IPS-20b (cell line): ENCODE data around the gene ADAMTS16.

ENCODE experiments used
- H3K27ac ChIP-seq: one replicate; pipeline ENCODE4 v1.5.1; 2013; ENCODE audit warnings: low read length
- H3K27me3 ChIP-seq: 2 replicates; pipeline ENCODE4 v1.6.1; 2013; ENCODE audit warnings: mild to moderate bottlenecking, low read length, inconsistent platforms; ENCODE audit not compliant: insufficient read depth
- H3K36me3 ChIP-seq: 2 replicates; pipeline ENCODE4 v1.6.1; 2013; ENCODE audit warnings: low read depth, mild to moderate bottlenecking, inconsistent platforms, low read length, moderate library complexity; ENCODE audit not compliant: insufficient read depth
- H3K4me1 ChIP-seq: 2 replicates; pipeline ENCODE4 v1.6.1; 2013; ENCODE audit warnings: mild to moderate bottlenecking, control low read depth, inconsistent platforms, low read length, moderate library complexity; ENCODE audit not compliant: insufficient read depth
- H3K4me3 ChIP-seq: 2 replicates; pipeline ENCODE4 v1.5.1; 2013; ENCODE audit warnings: mild to moderate bottlenecking, low read length, inconsistent platforms
- H3K9ac ChIP-seq: 2 replicates; pipeline ENCODE4 v1.6.1; 2013; ENCODE audit warnings: low read depth, mild to moderate bottlenecking, inconsistent platforms, low read length, moderate library complexity
- H3K9me3 ChIP-seq: 2 replicates; pipeline ENCODE4 v1.6.1; 2013; ENCODE audit warnings: mild to moderate bottlenecking, low read depth, low read length, inconsistent platforms; ENCODE audit not compliant: insufficient read depth

The ADAMTS16 gene, protein sequence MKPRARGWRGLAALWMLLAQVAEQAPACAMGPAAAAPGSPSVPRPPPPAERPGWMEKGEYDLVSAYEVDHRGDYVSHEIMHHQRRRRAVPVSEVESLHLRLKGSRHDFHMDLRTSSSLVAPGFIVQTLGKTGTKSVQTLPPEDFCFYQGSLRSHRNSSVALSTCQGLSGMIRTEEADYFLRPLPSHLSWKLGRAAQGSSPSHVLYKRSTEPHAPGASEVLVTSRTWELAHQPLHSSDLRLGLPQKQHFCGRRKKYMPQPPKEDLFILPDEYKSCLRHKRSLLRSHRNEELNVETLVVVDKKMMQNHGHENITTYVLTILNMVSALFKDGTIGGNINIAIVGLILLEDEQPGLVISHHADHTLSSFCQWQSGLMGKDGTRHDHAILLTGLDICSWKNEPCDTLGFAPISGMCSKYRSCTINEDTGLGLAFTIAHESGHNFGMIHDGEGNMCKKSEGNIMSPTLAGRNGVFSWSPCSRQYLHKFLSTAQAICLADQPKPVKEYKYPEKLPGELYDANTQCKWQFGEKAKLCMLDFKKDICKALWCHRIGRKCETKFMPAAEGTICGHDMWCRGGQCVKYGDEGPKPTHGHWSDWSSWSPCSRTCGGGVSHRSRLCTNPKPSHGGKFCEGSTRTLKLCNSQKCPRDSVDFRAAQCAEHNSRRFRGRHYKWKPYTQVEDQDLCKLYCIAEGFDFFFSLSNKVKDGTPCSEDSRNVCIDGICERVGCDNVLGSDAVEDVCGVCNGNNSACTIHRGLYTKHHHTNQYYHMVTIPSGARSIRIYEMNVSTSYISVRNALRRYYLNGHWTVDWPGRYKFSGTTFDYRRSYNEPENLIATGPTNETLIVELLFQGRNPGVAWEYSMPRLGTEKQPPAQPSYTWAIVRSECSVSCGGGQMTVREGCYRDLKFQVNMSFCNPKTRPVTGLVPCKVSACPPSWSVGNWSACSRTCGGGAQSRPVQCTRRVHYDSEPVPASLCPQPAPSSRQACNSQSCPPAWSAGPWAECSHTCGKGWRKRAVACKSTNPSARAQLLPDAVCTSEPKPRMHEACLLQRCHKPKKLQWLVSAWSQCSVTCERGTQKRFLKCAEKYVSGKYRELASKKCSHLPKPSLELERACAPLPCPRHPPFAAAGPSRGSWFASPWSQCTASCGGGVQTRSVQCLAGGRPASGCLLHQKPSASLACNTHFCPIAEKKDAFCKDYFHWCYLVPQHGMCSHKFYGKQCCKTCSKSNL

DNA sequence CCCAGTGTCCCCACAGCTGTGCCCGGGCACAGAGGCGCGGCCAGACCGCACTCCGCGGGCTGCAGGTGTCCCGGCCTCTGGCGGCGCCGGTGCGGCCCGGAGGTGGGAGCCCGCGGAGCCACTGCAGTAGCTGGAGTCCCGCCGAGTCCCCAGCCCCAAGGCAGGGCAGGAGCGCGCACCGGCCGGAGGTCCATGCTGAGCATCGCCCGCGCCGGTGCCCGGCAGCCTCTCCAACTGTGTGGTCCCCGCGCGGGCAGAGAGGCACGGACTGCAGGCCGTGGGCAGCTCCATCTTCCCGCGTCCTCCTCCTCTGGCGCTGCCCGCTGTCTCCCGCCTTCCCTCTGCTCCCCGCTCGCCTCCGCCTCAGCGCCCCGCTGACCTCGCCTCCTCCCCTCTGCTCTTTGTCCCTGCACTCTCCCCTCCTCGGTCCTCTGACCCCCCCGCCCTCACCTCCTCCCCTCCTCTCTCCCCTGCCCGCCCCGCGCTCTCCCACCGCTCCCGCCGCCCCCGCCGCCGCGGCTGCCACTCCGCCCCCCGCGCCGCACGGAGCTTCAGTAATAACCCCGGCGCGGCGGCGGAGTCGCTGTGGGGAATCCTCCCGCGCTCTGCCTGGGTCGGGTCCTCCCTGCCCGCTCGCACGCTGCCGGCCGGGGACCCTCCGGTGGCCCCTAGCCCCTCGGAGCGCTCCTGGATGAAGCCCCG, at the start of gene ADAMTS16:
Gene ADAMTS16, plus strand, starts transcription at position 554 of the 702 bp plus-strand sequence. Its CDS starts 138 bp downstream, at position 692.
- Histone ChIP-seq H3K4me1 (peaks cover 4% of the 10 kb centered on the region; the same call in 1 of the 2 replicates), H3K9me3 (no peaks in the 10 kb centered on the region), H3K4me3 (peak within 1 kb of the TSS; percentile 86), H3K36me3 (peaks cover 3% of the 10 kb centered on the region; the same call in 1 of the 2 replicates), H3K27me3 (peaks cover 25% of the 10 kb centered on the region), H3K9ac (peak within 1 kb of the TSS; percentile 74), H3K27ac (no peak within 1 kb of the TSS)

DNA sequence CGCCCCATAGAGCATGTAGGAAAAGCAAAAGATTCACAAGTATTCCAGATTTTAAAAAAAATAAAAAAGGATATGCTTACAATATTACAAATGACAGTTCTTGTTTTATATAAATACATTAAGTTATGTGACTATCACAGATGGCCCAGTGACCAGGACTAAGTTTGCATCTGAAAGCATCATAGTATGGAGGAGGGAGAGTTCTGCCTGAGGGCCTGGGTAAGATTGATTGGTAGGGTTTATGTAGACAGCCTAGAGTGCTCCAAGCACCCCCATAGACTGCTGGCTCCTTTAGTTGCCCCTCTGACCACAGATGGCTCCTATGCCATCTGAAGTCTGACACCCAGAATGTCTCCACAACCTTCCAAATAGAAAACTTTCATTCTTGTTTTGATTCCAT, 48.0 kb upstream of the ADAMTS16 start:
- Histone ChIP-seq H3K27me3 (no peaks in the 10 kb centered on the region), H3K4me3 (no peak overlapping the region), H3K27ac (no peak overlapping the region)

GRCh38 chr5:5100635-5101034, 39.5 kb upstream of the ADAMTS16 start:
- no peaks in the 10 kb centered on the region for H3K9me3 ChIP-seq
- no peaks in the 10 kb centered on the region for H3K36me3 ChIP-seq
- no peak overlapping the region for H3K9ac ChIP-seq
- no peak overlapping the region for H3K27ac ChIP-seq
- no peaks in the 10 kb centered on the region for H3K4me1 ChIP-seq
- H3K27me3 ChIP-seq = no peaks in the 10 kb centered on the region
- no peak overlapping the region for H3K4me3 ChIP-seq

More for the DNA sequence above, 48.0 kb upstream of the ADAMTS16 start:
- no peaks in the 10 kb centered on the region for H3K9me3 ChIP-seq
- H3K9ac ChIP-seq = no peak overlapping the region
- no peaks in the 10 kb centered on the region for H3K36me3 ChIP-seq
- peaks cover 5% of the 10 kb centered on the region; the same call in 1 of the 2 replicates for H3K4me1 ChIP-seq

DNA sequence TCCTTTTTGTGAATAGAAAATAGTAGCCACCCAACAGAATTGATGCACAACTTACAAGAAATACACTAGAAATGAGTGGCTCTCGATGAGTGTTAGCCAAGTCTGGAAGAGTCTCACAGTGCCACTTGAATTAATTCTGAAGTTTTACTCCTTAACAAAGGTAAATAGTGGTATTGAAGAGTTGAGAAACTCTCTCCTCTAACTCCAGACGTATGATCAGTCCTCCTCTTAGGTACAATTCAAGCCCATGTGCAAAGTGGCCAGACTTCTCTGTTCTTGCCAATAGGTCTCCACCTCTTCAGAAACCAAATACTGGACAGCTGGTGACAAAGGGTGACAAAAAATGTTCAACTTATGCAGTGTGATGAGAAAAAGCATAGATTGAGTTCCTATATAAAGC, 38.5 kb upstream of the ADAMTS16 start:
- no peaks in the 10 kb centered on the region for H3K36me3 ChIP-seq
- no peak overlapping the region for H3K9ac ChIP-seq
- H3K4me3 ChIP-seq = no peak overlapping the region
- no peaks in the 10 kb centered on the region for H3K4me1 ChIP-seq
- no peak overlapping the region for H3K27ac ChIP-seq
- H3K27me3 ChIP-seq = no peaks in the 10 kb centered on the region
- no peaks in the 10 kb centered on the region for H3K9me3 ChIP-seq

- H3K27ac ChIP-seq = no peak overlapping the region
- no peak overlapping the region for H3K9ac ChIP-seq
- H3K4me3 ChIP-seq = no peak overlapping the region
- H3K9me3 ChIP-seq = no peaks in the 10 kb centered on the region
- H3K4me1 ChIP-seq = no peaks in the 10 kb centered on the region
- no peaks in the 10 kb centered on the region for H3K36me3 ChIP-seq
- no peaks in the 10 kb centered on the region for H3K27me3 ChIP-seq
These were observed 36.9 kb upstream of the ADAMTS16 start for GRCh38 chr5:5103245-5103644.

DNA sequence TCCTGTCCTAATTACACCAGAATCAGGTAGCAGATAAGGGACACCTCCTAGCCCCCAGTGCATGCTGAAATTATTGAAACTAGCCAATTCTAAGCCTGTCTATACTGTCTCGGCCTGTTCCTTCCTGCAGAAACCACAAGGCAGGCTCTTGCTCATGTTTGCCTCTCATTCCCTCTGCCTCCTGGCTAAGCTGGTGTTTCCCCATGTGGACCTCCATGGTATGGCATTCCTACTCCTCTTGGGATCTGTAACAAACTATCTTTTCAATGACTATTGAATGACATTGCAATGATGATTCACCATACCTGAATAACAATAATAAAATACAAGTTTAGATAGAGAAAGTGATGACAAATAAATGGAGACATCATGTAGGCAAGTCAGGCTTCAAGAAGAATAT, 35.6 kb upstream of the ADAMTS16 start:
- no peaks in the 10 kb centered on the region for H3K27me3 ChIP-seq
- H3K4me3 ChIP-seq = no peak overlapping the region
- H3K36me3 ChIP-seq = no peaks in the 10 kb centered on the region
- H3K27ac ChIP-seq = no peak overlapping the region
- H3K9ac ChIP-seq = no peak overlapping the region
- no peaks in the 10 kb centered on the region for H3K9me3 ChIP-seq
- H3K4me1 ChIP-seq = no peaks in the 10 kb centered on the region

DNA sequence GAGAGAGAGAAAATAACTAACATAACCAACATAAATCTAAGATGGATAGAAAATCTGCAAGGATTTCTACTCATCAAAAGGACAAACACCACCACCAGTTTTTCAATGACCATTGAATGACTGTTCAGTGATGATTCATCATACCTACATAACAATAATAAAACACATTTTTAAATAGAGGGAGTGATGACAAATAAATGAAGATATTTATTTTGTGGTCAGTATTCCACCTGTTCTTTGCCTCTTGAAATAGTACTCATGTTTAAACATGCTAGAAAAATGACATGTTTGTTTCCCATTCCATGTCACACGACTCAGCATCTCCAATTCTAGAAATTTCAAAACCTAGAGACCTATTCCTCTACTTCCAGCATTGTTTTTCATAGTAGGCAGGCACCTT, 34.6 kb upstream of the ADAMTS16 start:
- Histone ChIP-seq H3K27ac (no peak overlapping the region), H3K4me1 (no peaks in the 10 kb centered on the region), H3K9ac (no peak overlapping the region), H3K4me3 (no peak overlapping the region), H3K9me3 (no peaks in the 10 kb centered on the region), H3K36me3 (no peaks in the 10 kb centered on the region), H3K27me3 (no peaks in the 10 kb centered on the region)

DNA sequence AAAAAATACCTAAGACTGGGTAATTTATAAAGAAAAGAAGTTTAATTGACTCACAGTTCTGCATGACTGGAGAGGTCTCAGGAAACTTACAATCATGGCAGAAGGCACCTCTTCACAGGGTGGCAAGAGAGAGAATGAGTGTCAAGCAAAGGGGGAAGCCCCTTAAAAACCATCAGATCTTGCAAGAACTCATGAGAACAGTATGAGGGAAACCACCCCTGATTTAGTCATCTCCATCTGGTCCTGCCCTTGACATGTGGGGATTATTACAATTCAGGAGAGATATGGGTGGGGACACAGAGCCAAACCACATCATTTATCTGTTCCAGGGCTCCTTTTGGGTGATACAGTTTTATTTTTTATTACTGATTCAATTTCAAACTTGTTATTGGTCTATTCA, 23.2 kb upstream of the ADAMTS16 start:
- Histone ChIP-seq H3K36me3 (no peaks in the 10 kb centered on the region), H3K4me3 (no peak overlapping the region), H3K9me3 (no peaks in the 10 kb centered on the region), H3K9ac (no peak overlapping the region), H3K27ac (no peak overlapping the region), H3K4me1 (no peaks in the 10 kb centered on the region), H3K27me3 (no peaks in the 10 kb centered on the region)

DNA sequence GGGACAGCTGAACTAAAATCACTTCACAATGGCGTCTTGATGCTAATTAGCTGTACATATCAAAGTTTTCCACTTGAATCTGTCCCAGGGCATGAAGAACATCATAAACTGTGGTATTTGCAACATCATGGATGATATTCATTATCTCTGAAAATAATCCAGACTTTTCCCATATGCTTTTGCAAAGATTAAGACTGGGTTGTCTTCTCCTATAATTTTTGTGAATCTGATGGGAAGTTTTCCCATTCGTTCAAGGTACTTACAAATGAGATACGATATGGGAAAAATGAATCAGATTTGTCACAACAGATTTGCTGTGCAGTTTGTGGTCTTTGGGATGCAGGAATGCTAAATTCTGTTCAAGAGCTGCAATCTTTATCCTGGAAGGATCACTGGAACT, 17.4 kb upstream of the ADAMTS16 start:
- H3K27ac ChIP-seq = no peak overlapping the region
- no peaks in the 10 kb centered on the region for H3K27me3 ChIP-seq
- H3K9ac ChIP-seq = no peak overlapping the region
- no peaks in the 10 kb centered on the region for H3K9me3 ChIP-seq
- H3K4me3 ChIP-seq = no peak overlapping the region
- no peaks in the 10 kb centered on the region for H3K36me3 ChIP-seq
- no peaks in the 10 kb centered on the region for H3K4me1 ChIP-seq

DNA sequence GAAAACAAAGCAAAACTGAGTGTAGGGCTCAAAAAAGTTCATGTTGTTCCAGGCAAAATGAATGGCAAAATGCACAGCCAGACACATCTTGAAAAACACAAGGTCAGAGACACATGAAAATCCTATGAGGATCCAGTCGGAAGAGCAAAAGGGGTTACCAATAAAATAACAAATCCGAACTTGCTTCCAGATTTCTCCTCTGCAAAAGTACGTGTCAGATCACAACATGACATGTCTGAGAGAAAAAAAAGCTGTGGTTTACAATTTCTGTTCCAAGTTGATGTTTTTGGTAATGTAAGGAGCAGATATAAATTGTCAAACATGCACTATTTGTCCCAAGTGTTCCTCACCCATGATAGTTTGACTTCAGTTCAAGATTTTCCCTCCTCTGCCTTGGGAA, 15.9 kb upstream of the ADAMTS16 start:
- no peaks in the 10 kb centered on the region for H3K9me3 ChIP-seq
- H3K27me3 ChIP-seq = no peaks in the 10 kb centered on the region
- H3K9ac ChIP-seq = no peak overlapping the region
- no peaks in the 10 kb centered on the region for H3K36me3 ChIP-seq
- no peak overlapping the region for H3K4me3 ChIP-seq
- H3K4me1 ChIP-seq = no peaks in the 10 kb centered on the region
- H3K27ac ChIP-seq = no peak overlapping the region

DNA sequence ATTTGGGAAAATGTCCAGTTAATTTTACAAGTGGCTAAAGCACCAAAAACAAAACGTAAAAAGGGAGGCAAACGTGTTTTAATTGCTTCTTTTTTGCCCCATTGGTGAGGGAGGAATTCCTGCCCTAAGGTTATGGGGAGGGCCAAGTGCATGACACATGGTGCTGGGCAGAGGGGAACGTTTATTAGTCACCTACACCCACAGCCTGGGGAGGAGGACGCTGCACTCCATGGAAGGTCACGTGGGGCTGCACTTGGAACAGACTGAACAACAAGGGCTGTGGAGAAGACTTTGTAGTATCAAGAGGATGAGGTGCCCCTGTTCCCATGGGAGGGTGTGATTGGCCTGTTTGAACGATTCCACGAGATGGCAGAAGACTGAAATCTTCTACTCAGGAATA, 13.7 kb upstream of the ADAMTS16 start:
- no peaks in the 10 kb centered on the region for H3K9me3 ChIP-seq
- no peaks in the 10 kb centered on the region for H3K4me1 ChIP-seq
- H3K4me3 ChIP-seq = no peak overlapping the region
- H3K27ac ChIP-seq = no peak overlapping the region
- H3K9ac ChIP-seq = no peak overlapping the region
- H3K27me3 ChIP-seq = no peaks in the 10 kb centered on the region
- no peaks in the 10 kb centered on the region for H3K36me3 ChIP-seq
